MCF 10A (cell line): Measurements from ENCODE around the gene PYY. TPM values are rescaled to one million over a fixed set of nuclear protein-coding genes. Genes with fewer than 3 reads are reported as not detected.

Source experiments
- BruUV-seq: library from RNA; stranded (reverse); fragments of 400-500 nt; replicated peaks from 2 replicates; lab custom pipeline; 2021; lab: Mats Ljungman, UMichigan
- CTCF ChIA-PET: fragments of 300-600 bp; sonication (Branson Sonifier 250); formaldehyde crosslinking; extraction: SDS; loops from one replicate; lab custom pipeline; 2021; ENCODE audit warnings: antibody characterized with exemption, inconsistent platforms; lab: Yijun Ruan, JAX
- POLR2A ChIA-PET: fragments of 300-600, 350-650 bp; sonication (Branson Sonifier 250); formaldehyde crosslinking; extraction: SDS; loops from one replicate; lab custom pipeline; 2020; ENCODE audit warnings: antibody characterized with exemption, inconsistent platforms; lab: Yijun Ruan, JAX
- DNase-seq: peaks from one replicate; pipeline ENCODE4 v3.0.0-alpha.2; 2018; ENCODE audit not compliant: unreplicated experiment
- H3K27ac Mint-ChIP-seq: one replicate; pipeline ENCODE4 v1.8.0; 2022; ENCODE audit warnings: mild to moderate bottlenecking, low read depth, mixed read lengths; ENCODE audit not compliant: unreplicated experiment
- H3K27me3 Mint-ChIP-seq: one replicate; pipeline ENCODE4 v1.8.0; 2022; ENCODE audit warnings: mixed read lengths; ENCODE audit not compliant: insufficient read depth, unreplicated experiment
- H3K36me3 Mint-ChIP-seq: one replicate; pipeline ENCODE4 v1.8.0; 2022; ENCODE audit warnings: mild to moderate bottlenecking, moderate library complexity, mixed read lengths; ENCODE audit not compliant: insufficient read depth, unreplicated experiment
- H3K4me1 Mint-ChIP-seq: one replicate; pipeline ENCODE4 v1.8.0; 2022; ENCODE audit warnings: mixed read lengths; ENCODE audit not compliant: insufficient read depth, unreplicated experiment
- H3K4me3 Mint-ChIP-seq: one replicate; pipeline ENCODE4 v1.8.0; 2022; ENCODE audit warnings: mild to moderate bottlenecking, moderate library complexity, mixed read lengths; ENCODE audit not compliant: unreplicated experiment
- H3K9me3 Mint-ChIP-seq: one replicate; pipeline ENCODE4 v1.8.0; 2022; ENCODE audit warnings: mixed read lengths; ENCODE audit not compliant: unreplicated experiment
- intact Hi-C: fragments of 100-400 bp; cut with micrococcal nuclease; formaldehyde crosslinking; loops from 2 replicates; pipeline ENCODE4 v1.14.1; 2022
- total RNA-seq: library from RNA; stranded (reverse); gene quantifications from 2 replicates; pipeline ENCODE4 v1.2.3, GENCODE V29; 2022
- TF ChIP-seq, protein P1 (sequence below): fragments of 200-600 bp; IDR thresholded peaks from one replicate; pipeline ENCODE4 v1.8.0; 2022; ENCODE audit warnings: antibody characterized with exemption, mild to moderate bottlenecking; ENCODE audit not compliant: unreplicated experiment

Gene PYY
- total RNA-seq, 1 experiment from 2014 or later = not detected

DNA sequence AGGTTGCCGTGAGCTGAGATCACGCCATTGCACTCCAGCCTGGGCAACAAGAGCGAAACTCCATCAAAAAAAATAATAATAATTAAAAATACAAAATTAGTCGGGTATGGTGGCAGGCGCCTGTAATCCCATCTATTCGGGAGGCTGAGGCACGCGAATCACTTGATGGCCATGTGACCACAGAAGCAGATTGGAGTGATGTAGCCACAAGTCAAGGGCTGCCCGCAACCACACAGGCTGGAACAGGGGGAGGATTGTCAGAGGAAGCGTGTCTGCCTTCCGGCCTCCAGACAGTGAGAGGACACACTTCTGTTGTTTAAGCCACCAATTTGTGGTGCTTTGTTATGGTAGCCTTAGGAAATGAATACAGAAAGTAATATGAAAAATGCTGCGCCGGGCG is 38.9 kb upstream of the PYY start:
- peaks cover 13% of the 10 kb centered on the region for H3K27me3 Mint-ChIP-seq
- H3K4me1 Mint-ChIP-seq = no peaks in the 10 kb centered on the region
- no peaks in the 10 kb centered on the region for H3K9me3 Mint-ChIP-seq
- ChIA-PET CTCF (interaction anchor here (0.7 to 1.5 kb wide), 2 partner anchors 10 to 49 kb away, joined by 4 to 5 read pairs; no protein-coding TSS in a partner anchor), POLR2A (interaction anchor here (1.0 kb wide), 1 partner anchor 114 kb away, joined by 3 read pairs; no protein-coding TSS in a partner anchor)
- H3K27ac Mint-ChIP-seq = no peak overlapping the region
- intact Hi-C loops = no loop called here
- DNase-seq = no peak
- H3K36me3 Mint-ChIP-seq = no peaks in the 10 kb centered on the region
- H3K4me3 Mint-ChIP-seq = no peak overlapping the region
- BruUV-seq = no TSS peak
- TF ChIP-seq, protein P1, sequence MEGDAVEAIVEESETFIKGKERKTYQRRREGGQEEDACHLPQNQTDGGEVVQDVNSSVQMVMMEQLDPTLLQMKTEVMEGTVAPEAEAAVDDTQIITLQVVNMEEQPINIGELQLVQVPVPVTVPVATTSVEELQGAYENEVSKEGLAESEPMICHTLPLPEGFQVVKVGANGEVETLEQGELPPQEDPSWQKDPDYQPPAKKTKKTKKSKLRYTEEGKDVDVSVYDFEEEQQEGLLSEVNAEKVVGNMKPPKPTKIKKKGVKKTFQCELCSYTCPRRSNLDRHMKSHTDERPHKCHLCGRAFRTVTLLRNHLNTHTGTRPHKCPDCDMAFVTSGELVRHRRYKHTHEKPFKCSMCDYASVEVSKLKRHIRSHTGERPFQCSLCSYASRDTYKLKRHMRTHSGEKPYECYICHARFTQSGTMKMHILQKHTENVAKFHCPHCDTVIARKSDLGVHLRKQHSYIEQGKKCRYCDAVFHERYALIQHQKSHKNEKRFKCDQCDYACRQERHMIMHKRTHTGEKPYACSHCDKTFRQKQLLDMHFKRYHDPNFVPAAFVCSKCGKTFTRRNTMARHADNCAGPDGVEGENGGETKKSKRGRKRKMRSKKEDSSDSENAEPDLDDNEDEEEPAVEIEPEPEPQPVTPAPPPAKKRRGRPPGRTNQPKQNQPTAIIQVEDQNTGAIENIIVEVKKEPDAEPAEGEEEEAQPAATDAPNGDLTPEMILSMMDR = no peak

DNA sequence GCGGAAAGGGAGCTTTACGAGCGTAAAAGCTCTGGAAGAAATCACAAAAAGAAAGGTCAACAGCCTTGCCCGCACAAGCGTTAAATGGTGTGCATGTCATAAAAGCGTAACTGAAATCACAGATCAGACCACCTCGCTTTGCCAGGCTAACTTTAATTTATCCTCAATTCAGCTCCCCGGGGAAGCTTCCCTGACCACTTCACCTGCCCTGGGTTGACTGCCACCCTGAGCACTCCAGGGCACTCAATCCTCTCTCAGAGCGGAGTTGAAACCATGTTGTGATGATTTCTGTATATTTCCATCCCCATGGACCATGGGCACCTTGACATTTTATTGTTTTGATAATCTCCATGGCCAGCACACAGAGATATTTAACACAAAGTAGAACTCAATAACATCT is 34.6 kb upstream of the PYY start:
- BruUV-seq = no TSS peak
- peaks cover 24% of the 10 kb centered on the region for H3K27me3 Mint-ChIP-seq
- no peaks in the 10 kb centered on the region for H3K9me3 Mint-ChIP-seq
- no peak overlapping the region for H3K27ac Mint-ChIP-seq
- H3K4me1 Mint-ChIP-seq = no peaks in the 10 kb centered on the region
- DNase-seq = no peak
- no peaks in the 10 kb centered on the region for H3K36me3 Mint-ChIP-seq
- TF ChIP-seq, protein P1 = no peak
- ChIA-PET POLR2A (interaction anchor here (0.6 to 0.7 kb wide), 2 partner anchors 10 to 149 kb away, joined by 3 read pairs; no protein-coding TSS in a partner anchor), CTCF (interaction anchor here (0.5 to 1.1 kb wide), 3 partner anchors 9 to 319 kb away, joined by 3 read pairs; no protein-coding TSS in a partner anchor)
- no peak overlapping the region for H3K4me3 Mint-ChIP-seq
- intact Hi-C loops = no loop called here

DNA sequence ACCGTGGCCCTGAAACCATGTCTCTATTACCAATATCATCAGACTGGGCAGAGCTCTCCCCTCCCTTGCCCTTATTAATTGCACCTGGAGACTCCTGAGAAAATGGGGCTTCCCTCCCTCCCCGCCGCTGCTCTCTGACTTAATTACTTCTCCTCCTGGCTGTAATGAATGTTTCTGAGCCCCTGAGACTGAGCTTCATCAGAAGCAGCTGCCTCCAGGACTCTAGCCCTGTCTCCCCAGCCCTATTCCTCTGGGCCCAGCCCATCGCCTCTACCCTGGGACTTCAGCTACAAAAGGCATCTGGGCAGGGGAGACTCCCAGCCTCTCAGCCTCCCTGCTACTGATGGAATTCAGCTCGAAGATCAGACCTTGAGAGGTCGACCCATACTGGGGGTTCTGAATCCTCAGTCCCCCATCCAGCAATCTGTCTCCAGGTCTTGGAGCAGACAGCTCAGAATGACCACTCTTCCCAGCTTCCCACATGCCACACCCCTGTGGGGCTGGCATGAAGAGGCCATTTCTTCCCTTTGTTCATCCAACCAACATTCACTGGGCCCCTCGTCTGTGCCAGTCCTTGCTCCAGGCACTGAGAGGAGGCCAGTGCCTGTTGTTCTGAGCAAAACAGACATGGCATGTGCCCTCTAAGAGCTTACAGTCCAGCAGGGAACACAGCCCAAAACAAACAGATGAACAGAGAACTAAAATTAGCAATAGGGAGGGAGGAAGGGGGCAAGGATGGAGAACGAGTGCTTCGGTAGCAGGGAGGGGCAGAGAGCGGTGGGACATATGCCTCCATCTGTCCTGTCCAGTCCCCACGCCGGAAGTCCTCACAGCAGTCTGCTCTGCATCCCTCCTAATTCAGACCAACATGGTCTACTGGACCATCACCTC is 33.6 kb upstream of the PYY start:
- H3K27ac Mint-ChIP-seq = no peak overlapping the region
- no peak overlapping the region for H3K4me3 Mint-ChIP-seq
- ChIA-PET CTCF (interaction anchor here (0.5 to 1.7 kb wide), 8 partner anchors 8 to 318 kb away, joined by 3 to 8 read pairs (median 4); no protein-coding TSS in a partner anchor), POLR2A (interaction anchor here (0.6 kb wide), 1 partner anchor 101 kb away, joined by 3 read pairs; no protein-coding TSS in a partner anchor)
- BruUV-seq = no TSS peak
- DNase-seq = no peak
- H3K4me1 Mint-ChIP-seq = no peaks in the 10 kb centered on the region
- H3K36me3 Mint-ChIP-seq = no peaks in the 10 kb centered on the region
- peaks cover 34% of the 10 kb centered on the region for H3K27me3 Mint-ChIP-seq
- no peaks in the 10 kb centered on the region for H3K9me3 Mint-ChIP-seq
- TF ChIP-seq, protein P1 = no peak
- intact Hi-C loops = no loop called here
